ENCODE results near the gene MCM10. TPM values are rescaled to one million over a fixed set of nuclear protein-coding genes. Genes with fewer than 3 reads are reported as not detected.

MCM10 gene
- polyA plus RNA-seq, 1 donor from 2014 or later = 0.63 TPM

- Histone ChIP-seq H3K27ac (ENCODE audit: low read length) (no peak overlapping the region), H3K4me3 (ENCODE audit: low read length) (no peak overlapping the region), H4K20me1 (ENCODE audit: insufficient read depth) (no peaks in the 10 kb centered on the region), H2AFZ (ENCODE audit: low read depth, low read length) (no peak overlapping the region), H3K9ac (ENCODE audit: low read length) (no peak overlapping the region), H3K4me2 (ENCODE audit: low read length) (no peak overlapping the region), H3K27me3 (ENCODE audit: insufficient read depth, low read depth, low read length) (no peaks in the 10 kb centered on the region), H3K79me2 (replicated peaks; ENCODE audit: insufficient read depth, low read length) (no peaks in the 10 kb centered on the region), H3F3A (ENCODE audit: insufficient read depth, low read length, poor library complexity, severe bottlenecking) (no peaks in the 10 kb centered on the region), H3K9me2 (ENCODE audit: insufficient read depth, low read length) (no peaks in the 10 kb centered on the region), H3K9me3 (ENCODE audit: low read length) (no peaks in the 10 kb centered on the region), H3K36me3 (ENCODE audit: insufficient read depth, low read length) (no peaks in the 10 kb centered on the region)
- TF ChIP-seq TAF1 (IDR thresholded peaks at IDR 0.05; ENCODE audit: low read depth) = no peak
- no peak for TF ChIP-seq MXI1 (conservative IDR thresholded peaks at IDR 0.05; ENCODE audit: poor library complexity, severe bottlenecking)
- no peak for TF ChIP-seq EZH2 (IDR thresholded peaks at IDR 0.05; ENCODE audit: borderline replicate concordance, insufficient read depth, low read length, poor library complexity, severe bottlenecking)
- TF ChIP-seq CTCF (IDR thresholded peaks at IDR 0.05; ENCODE audit: poor library complexity, severe bottlenecking) = no peak
- no peak for TF ChIP-seq EP300 (conservative IDR thresholded peaks at IDR 0.05; ENCODE audit: poor library complexity, severe bottlenecking)
- no peak for TF ChIP-seq RAD21 (conservative IDR thresholded peaks at IDR 0.05)
Observed at GRCh38 chr10:13256627-13257026, 95.3 kb downstream of the MCM10 start.

DNA sequence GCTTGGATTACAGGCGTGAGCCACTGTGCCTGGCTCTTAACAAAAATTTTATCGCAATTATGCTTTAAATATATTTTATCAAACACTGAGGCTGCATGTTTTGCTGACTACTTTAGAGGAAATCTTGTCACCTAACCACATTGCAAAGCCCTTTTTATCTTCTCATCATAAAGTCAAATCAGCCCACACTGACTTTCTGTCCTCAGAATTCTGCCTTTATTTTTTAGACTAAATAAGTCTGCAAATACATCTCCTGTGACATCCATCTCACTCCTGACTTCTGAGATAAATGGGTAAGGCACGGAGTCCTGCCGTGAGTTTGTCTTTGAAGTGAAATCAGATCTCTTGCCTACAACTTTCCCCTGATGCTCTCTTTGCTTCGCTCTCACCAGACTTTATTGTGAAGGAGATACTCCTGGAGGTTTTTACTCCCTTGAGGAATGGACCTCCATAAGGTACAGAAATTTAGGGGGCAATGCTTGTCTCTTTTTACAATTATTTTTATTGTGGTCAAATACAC lies 96.3 kb downstream of the MCM10 start:
- Histone ChIP-seq H3K9me3 (ENCODE audit: low read length) (no peaks in the 10 kb centered on the region), H3K36me3 (ENCODE audit: insufficient read depth, low read length) (no peaks in the 10 kb centered on the region), H3K27me3 (ENCODE audit: insufficient read depth, low read depth, low read length) (no peaks in the 10 kb centered on the region), H2AFZ (ENCODE audit: low read depth, low read length) (no peak overlapping the region), H3K79me2 (replicated peaks; ENCODE audit: insufficient read depth, low read length) (no peaks in the 10 kb centered on the region), H3K9me2 (ENCODE audit: insufficient read depth, low read length) (no peaks in the 10 kb centered on the region), H4K20me1 (ENCODE audit: insufficient read depth) (no peaks in the 10 kb centered on the region), H3K4me3 (ENCODE audit: low read length) (no peak overlapping the region), H3K9ac (ENCODE audit: low read length) (no peak overlapping the region), H3K4me2 (ENCODE audit: low read length) (no peak overlapping the region), H3F3A (ENCODE audit: insufficient read depth, low read length, poor library complexity, severe bottlenecking) (no peaks in the 10 kb centered on the region), H3K27ac (ENCODE audit: low read length) (no peak overlapping the region)
- TF ChIP-seq EP300 (conservative IDR thresholded peaks at IDR 0.05; ENCODE audit: poor library complexity, severe bottlenecking) (no peak), RAD21 (conservative IDR thresholded peaks at IDR 0.05) (no peak), SMC3 (conservative IDR thresholded peaks at IDR 0.05; ENCODE audit: poor library complexity) (no peak), POLR2AphosphoS5 (IDR thresholded peaks at IDR 0.05) (no peak), MXI1 (conservative IDR thresholded peaks at IDR 0.05; ENCODE audit: poor library complexity, severe bottlenecking) (no peak), CTCF (IDR thresholded peaks at IDR 0.05; ENCODE audit: poor library complexity, severe bottlenecking) (no peak), EZH2 (IDR thresholded peaks at IDR 0.05; ENCODE audit: borderline replicate concordance, insufficient read depth, low read length, poor library complexity, severe bottlenecking) (no peak), TAF1 (IDR thresholded peaks at IDR 0.05; ENCODE audit: low read depth) (no peak)
- TF ChIP-seq, protein P1, sequence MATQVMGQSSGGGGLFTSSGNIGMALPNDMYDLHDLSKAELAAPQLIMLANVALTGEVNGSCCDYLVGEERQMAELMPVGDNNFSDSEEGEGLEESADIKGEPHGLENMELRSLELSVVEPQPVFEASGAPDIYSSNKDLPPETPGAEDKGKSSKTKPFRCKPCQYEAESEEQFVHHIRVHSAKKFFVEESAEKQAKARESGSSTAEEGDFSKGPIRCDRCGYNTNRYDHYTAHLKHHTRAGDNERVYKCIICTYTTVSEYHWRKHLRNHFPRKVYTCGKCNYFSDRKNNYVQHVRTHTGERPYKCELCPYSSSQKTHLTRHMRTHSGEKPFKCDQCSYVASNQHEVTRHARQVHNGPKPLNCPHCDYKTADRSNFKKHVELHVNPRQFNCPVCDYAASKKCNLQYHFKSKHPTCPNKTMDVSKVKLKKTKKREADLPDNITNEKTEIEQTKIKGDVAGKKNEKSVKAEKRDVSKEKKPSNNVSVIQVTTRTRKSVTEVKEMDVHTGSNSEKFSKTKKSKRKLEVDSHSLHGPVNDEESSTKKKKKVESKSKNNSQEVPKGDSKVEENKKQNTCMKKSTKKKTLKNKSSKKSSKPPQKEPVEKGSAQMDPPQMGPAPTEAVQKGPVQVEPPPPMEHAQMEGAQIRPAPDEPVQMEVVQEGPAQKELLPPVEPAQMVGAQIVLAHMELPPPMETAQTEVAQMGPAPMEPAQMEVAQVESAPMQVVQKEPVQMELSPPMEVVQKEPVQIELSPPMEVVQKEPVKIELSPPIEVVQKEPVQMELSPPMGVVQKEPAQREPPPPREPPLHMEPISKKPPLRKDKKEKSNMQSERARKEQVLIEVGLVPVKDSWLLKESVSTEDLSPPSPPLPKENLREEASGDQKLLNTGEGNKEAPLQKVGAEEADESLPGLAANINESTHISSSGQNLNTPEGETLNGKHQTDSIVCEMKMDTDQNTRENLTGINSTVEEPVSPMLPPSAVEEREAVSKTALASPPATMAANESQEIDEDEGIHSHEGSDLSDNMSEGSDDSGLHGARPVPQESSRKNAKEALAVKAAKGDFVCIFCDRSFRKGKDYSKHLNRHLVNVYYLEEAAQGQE (IDR thresholded peaks at IDR 0.05; ENCODE audit: borderline replicate concordance) = no peak

Small RNAs within 50 kb of the gene (small RNA-seq; reads per million reads assigned to genes)
- 0.06 to 0.36 (median 0.33) reads per million in 3 experiments for gene RNU6-6P

Other genes starting within 250 kb of the MCM10 start
- gene CCDC3, start 159.8 kb upstream of the MCM10 start, polyA plus RNA-seq = 3.8 and 3.9 TPM in 2 replicates
- 31.0 and 38.2 TPM in 2 replicates for gene OPTN, start 61.4 kb upstream of the MCM10 start, polyA plus RNA-seq
- gene UCMA, start 72.8 kb downstream of the MCM10 start, polyA plus RNA-seq = not detected in 2 replicates
- gene PHYH, start 138.5 kb downstream of the MCM10 start, polyA plus RNA-seq = 7.7 and 9.1 TPM in 2 replicates
- 61.0 and 76.3 TPM in 2 replicates for gene SEPHS1, start 186.7 kb downstream of the MCM10 start, polyA plus RNA-seq

All from neural cell (in vitro differentiated cells).